ENCODE data around the gene ARHGEF9.

Gene ARHGEF9

GRCh38 chrX:63744850-63745394 lies 40.1 kb downstream of the ARHGEF9 start:
- no peak for FAIRE-seq

GRCh38 chrX:63743596-63743995 lies 41.4 kb downstream of the ARHGEF9 start:
- no peak for FAIRE-seq

GRCh38 chrX:63740382-63740781 lies 44.6 kb downstream of the ARHGEF9 start:
- no peak for FAIRE-seq

- no peak for FAIRE-seq
These were observed 45.1 kb downstream of the ARHGEF9 start for GRCh38 chrX:63739885-63740284.

- no peak for FAIRE-seq
These were observed 46.3 kb downstream of the ARHGEF9 start for GRCh38 chrX:63738696-63739095.

GRCh38 chrX:63737131-63737921 lies 47.7 kb downstream of the ARHGEF9 start:
- no peak for FAIRE-seq

- FAIRE-seq, result no peak
These were observed 49.1 kb downstream of the ARHGEF9 start for GRCh38 chrX:63735882-63736281.

GRCh38 chrX:63720293-63720692 lies 64.7 kb downstream of the ARHGEF9 start:
- FAIRE-seq, result no peak

- no peak for FAIRE-seq
These were observed 65.4 kb downstream of the ARHGEF9 start for GRCh38 chrX:63719633-63720032.

- no peak for FAIRE-seq
These were observed 66.9 kb downstream of the ARHGEF9 start for GRCh38 chrX:63718010-63718694.

- no peak for FAIRE-seq
These were observed 71.5 kb downstream of the ARHGEF9 start for GRCh38 chrX:63713526-63713925.

GRCh38 chrX:63708801-63709200 lies 76.2 kb downstream of the ARHGEF9 start:
- no peak for FAIRE-seq

GRCh38 chrX:63702556-63702955 lies 82.5 kb downstream of the ARHGEF9 start:
- no peak for FAIRE-seq

GRCh38 chrX:63686878-63687714 lies 97.9 kb downstream of the ARHGEF9 start:
- no peak for FAIRE-seq

- no peak for FAIRE-seq
These were observed 104.6 kb downstream of the ARHGEF9 start for GRCh38 chrX:63680423-63680822.

- FAIRE-seq, result no peak
These were observed 105.6 kb downstream of the ARHGEF9 start for GRCh38 chrX:63679432-63679831.

- FAIRE-seq, result no peak
These were observed 109.3 kb downstream of the ARHGEF9 start for GRCh38 chrX:63675716-63676115.

- FAIRE-seq, result no peak
These were observed 111.1 kb downstream of the ARHGEF9 start for GRCh38 chrX:63673896-63674295.

- FAIRE-seq, result no peak
These were observed 120.3 kb downstream of the ARHGEF9 start for GRCh38 chrX:63664741-63665140.

- no peak for FAIRE-seq
These were observed 120.9 kb downstream of the ARHGEF9 start for GRCh38 chrX:63664083-63664482.

GRCh38 chrX:63661676-63662075 lies 123.3 kb downstream of the ARHGEF9 start:
- FAIRE-seq, result no peak

- no peak for FAIRE-seq
These were observed 126.1 kb downstream of the ARHGEF9 start for GRCh38 chrX:63658920-63659319.

GRCh38 chrX:63657821-63658220 lies 127.2 kb downstream of the ARHGEF9 start:
- no peak for FAIRE-seq
